WI38 (cell line): Measurements from ENCODE around the gene ALK.

Experiments used
- H3K4me3 ChIP-seq: 2 replicates; pipeline ENCODE4 v1.5.1; 2011; ENCODE audit warnings: low read depth, mild to moderate bottlenecking, control low read depth, low read length
- TF ChIP-seq, protein P1 (sequence below): IDR thresholded peaks from 2 replicates; pipeline ENCODE4 v1.5.1; 2012; ENCODE audit warnings: low read depth, mild to moderate bottlenecking, control low read depth, low read length

ALK gene

DNA sequence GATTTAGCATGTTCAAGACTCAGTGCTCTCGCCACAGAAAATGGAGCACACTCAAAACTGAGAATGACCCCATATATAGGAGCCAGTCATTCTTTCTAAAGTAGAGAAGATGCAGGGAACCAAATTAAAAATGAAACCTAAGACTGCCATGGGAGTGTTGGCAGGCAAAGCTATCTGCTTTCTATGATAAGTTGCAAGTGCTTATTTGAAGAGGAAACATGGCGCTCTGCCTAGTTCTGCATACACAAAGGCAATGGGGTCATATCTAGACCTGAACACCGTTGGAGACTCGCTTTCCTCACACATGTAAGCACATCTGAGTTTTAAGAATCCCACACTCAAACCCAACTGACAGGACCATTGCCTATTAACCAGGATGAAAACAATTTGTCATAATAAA is 292.5 kb downstream of the ALK start:
- TF ChIP-seq, protein P1, sequence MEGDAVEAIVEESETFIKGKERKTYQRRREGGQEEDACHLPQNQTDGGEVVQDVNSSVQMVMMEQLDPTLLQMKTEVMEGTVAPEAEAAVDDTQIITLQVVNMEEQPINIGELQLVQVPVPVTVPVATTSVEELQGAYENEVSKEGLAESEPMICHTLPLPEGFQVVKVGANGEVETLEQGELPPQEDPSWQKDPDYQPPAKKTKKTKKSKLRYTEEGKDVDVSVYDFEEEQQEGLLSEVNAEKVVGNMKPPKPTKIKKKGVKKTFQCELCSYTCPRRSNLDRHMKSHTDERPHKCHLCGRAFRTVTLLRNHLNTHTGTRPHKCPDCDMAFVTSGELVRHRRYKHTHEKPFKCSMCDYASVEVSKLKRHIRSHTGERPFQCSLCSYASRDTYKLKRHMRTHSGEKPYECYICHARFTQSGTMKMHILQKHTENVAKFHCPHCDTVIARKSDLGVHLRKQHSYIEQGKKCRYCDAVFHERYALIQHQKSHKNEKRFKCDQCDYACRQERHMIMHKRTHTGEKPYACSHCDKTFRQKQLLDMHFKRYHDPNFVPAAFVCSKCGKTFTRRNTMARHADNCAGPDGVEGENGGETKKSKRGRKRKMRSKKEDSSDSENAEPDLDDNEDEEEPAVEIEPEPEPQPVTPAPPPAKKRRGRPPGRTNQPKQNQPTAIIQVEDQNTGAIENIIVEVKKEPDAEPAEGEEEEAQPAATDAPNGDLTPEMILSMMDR = no peak
- no peak overlapping the region for H3K4me3 ChIP-seq

DNA sequence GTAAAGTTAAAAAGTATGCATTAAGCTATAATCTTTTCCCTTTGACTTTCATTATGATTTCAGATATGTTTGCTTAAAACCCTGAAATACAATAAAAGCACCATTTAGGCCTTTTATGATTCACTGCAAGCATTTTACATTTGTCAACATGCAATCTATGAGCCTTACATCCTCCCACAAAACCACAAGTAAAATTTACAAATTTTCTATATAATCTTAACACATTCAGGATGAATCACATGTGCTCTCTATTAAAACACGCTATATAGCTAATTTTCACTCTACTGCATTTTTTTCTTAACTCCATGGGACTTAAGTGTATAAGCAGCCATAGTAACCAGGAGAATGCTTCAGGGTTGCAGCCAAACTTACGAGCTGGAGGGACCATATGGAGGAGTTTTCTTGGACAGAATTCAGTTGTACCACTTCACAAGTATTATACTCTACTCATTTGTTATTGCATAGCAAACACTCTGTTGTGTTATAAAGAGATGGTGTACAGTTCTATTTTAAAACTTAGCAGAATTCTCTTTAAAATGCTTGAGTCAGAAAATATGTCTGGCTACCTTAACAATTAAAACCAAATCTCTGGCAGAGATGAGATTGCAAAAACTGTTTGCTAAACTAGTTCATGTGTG is 293.2 kb downstream of the ALK start:
- TF ChIP-seq, protein P1 = no peak
- H3K4me3 ChIP-seq = no peak overlapping the region

DNA sequence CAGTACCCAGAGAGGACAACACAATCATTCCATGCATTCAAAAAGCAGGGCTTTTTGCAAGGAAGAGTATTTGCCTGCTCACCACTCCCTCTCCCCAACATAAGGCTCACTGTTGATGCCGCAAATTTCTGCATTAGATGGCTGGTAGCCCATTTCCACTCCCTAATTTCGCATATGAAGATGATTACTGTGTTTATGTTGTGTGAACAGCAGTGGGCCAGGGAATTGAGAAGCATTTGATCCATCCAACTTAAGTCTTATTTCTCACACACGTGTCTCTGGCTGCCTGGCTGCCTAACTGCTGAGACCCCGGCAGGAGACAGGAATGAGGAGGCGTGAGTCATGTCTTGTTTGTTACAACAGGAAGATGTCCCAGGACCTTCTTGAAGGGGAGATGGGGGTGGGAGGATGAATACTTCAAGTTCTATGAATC is 294.1 kb downstream of the ALK start:
- TF ChIP-seq, protein P1 = no peak

DNA sequence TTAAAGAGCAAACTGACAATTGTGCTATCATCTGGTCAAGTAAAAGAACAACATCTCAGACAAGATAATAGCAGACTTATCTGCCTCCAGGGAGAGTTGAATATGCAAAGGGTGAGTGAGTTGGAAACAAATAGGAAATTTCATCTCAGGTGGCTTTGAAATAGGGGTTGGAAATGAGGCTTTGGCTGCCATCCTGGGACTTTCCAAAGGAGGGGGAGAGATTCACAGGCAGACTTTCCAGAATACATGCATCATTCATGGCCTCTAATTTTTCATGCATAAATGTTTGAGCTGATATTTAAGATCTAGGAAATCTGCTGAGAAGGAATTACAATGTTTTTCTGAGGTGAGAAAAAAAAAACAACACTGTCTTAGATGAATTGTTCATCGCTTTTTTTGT is 300.5 kb downstream of the ALK start:
- H3K4me3 ChIP-seq = no peak overlapping the region
- TF ChIP-seq, protein P1 = no peak

More for the DNA sequence above, 294.1 kb downstream of the ALK start:
- no peak overlapping the region for H3K4me3 ChIP-seq

DNA sequence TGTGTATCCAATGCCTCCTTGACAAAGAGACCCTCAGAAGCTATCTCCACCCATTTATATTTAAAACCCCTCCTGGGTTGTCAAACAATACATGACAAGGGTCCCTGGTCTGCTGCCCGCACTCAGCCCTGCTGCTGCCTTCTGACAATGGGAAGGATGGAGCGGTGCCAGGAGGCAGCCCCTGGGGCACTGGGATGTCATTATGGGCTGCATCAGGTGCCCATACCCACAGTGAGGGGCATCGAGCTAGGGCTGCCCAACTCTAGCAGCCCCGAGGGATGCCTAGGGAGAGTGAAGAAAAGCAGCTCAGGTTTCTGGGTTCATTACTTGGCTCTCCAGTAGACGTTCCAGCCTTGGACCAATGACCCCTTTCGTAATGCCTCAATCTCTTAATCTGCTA is 301.7 kb downstream of the ALK start:
- H3K4me3 ChIP-seq = no peak overlapping the region
- TF ChIP-seq, protein P1 = no peak

DNA sequence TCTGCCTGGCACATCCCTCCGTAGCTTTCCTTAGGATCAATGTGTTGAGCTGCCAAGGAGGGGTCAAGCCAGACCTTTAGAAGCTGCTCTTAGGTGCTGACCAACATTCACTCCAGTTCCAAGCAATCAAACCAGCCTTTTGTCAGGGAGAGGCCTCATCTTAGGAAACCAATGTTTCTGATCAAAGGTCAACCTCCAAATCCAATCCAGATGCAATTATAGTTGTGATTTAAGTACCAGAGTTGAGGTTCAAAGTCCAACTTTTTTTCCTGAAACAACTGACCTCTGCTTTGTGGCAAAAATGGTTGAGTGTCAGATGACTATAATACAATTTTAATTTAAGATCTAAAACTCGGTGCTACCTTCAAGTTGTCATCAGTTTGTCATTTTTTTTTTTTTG is 303.4 kb downstream of the ALK start:
- TF ChIP-seq, protein P1 = no peak
- no peak overlapping the region for H3K4me3 ChIP-seq

DNA sequence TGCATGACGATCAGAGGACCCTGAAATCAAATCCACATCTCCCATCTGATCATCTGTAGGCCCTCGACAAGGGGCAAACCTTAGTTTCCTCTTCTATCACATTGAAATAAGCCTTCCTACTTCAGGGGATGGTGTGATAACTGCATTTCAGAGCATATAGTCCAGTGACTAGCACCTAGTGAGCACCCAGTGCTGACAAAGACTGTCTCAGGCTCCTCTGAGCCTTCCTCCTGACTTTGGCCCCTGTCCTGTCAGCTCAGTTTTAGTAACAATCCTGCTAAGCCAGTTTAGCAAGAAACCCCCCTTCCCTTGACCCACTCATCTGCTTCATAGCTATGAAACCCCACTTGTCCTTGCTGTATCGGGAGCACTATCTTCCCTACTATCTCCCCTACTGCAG is 304.0 kb downstream of the ALK start:
- H3K4me3 ChIP-seq = no peak overlapping the region
- TF ChIP-seq, protein P1 = no peak
